Right lobe of liver (tissue), 6 donors: ENCODE measurements around the gene C15orf61. TPM values are rescaled to one million over a fixed set of nuclear protein-coding genes. Genes with fewer than 3 reads are reported as not detected.

Source experiments
- ATAC-seq, 4 donors: fragments of 200-7000 bp; cut with Tn5 transposase; one replicate each; pipeline ENCODE4 v1.9.1; 2020; ENCODE audit warnings: mild to moderate bottlenecking in 4 of 4, moderate library complexity in 4 of 4
- DNase-seq, 3 donors: peaks; one replicate each; pipeline ENCODE4 v3.0.0-alpha.2; 2020
- H3K27ac ChIP-seq, 3 donors: fragments of 200-600 bp; one replicate each; pipeline ENCODE4 v1.8.0; 2022
- H3K27me3 ChIP-seq, 2 donors: fragments of 200-600 bp; one replicate each; pipeline ENCODE4 v1.8.0; 2022
- H3K36me3 ChIP-seq, 4 donors: fragments of 200-600 bp; sonication (generic) in 1 of 4; one replicate each; pipeline versions ENCODE4 v1.5.1 to v1.8.0; 2017 to 2022; ENCODE audit warnings: control low read depth in 1 of 4
- H3K4me1 ChIP-seq, 4 donors: fragments of 200-600 bp; sonication (generic) in 1 of 4; one replicate each; pipeline versions ENCODE4 v1.5.1 to v1.8.0; 2017 to 2022; ENCODE audit warnings: control low read depth in 1 of 4
- H3K4me3 ChIP-seq, 3 donors: fragments of 200-600 bp; one replicate each; pipeline ENCODE4 v1.8.0; 2022
- H3K9me3 ChIP-seq, 4 donors: fragments of 200-600 bp; sonication (generic) in 1 of 4; one replicate each; pipeline versions ENCODE4 v1.5.1 to v1.8.0; 2017 to 2022; ENCODE audit warnings: control low read depth in 1 of 4
- CTCF ChIP-seq, 4 donors: fragments of 200-600 bp in 3 of 4; fragments of 450-650 bp in 1 of 4; IDR thresholded peaks; one replicate each; pipeline versions ENCODE4 v1.5.1 to v1.8.0; 2016 to 2022; ENCODE audit warnings: antibody characterized with exemption in 4 of 4, mild to moderate bottlenecking in 2 of 4
- POLR2A ChIP-seq: fragments of 450-650 bp; IDR thresholded peaks from one replicate; pipeline ENCODE4 v1.6.1; 2017; ENCODE audit warnings: antibody characterized with exemption, mild to moderate bottlenecking
- WGBS: methylation state at CpG from one replicate; pipeline ENCODE4 v1.1.6; 2018; ENCODE audit warnings: low coverage, low lambda C conversion rate; ENCODE audit not compliant: insufficient coverage; ENCODE audit errors: missing lambda C conversion rate; 5-methylcytosine and 5-hydroxymethylcytosine counted together
- intact Hi-C, 2 donors: fragments of 100-400 bp; cut with DNase I; formaldehyde crosslinking; loops; one replicate each; pipeline versions ENCODE4 v1.11.2 to v1.14.1; 2022
- total RNA-seq, 6 experiments: library from RNA; depleted of rRNA in 2 of 6; stranded (reverse); fragments of >200 nt in 2 of 6; fragmentation: NEBNext Ultra II Directional in 3 of 6; extraction: Animal tissue kit (Norgen Biotek cat#: 25700) in 3 of 6; gene quantifications; one replicate each; pipeline versions ENCODE4 v1.1.0 to v1.2.4, GENCODE V29; 2016 to 2023
- donor health status: DM: no; HTN: yes; CAD: no.
- donor health status: DM: no; HTN: no; CAD: no.
- donor health status: DM: no; HTN: no; CAD: no.
- donor health status: DM: no; HTN: yes; CAD: no.
- donor health status: DM: no; HTN: yes; CAD: no.

The C15orf61 gene
- total RNA-seq, 6 experiments from 2014 or later = 1.4 to 3.0 (median 2.3) TPM

- Histone ChIP-seq H3K27me3 (no peaks in the 10 kb centered on the region), H3K36me3 (no peaks in the 10 kb centered on the region), H3K27ac (peak overlapping the region; percentile 87 to 95 (median 94)), H3K4me3 (peak overlapping the region; percentile 86 to 92 (median 89)), H3K9me3 (no peaks in the 10 kb centered on the region), H3K4me1 (peaks cover 0 to 6% (median 2%) of the 10 kb centered on the region in 4 donors)
- DNase-seq = no peak
- intact Hi-C loops = no loop called here
- 7% methylated on average over 19 of the region's 24 CpGs for WGBS
- TF ChIP-seq POLR2A (no peak), CTCF (IDR thresholded peaks at IDR 0.05) (no peak)
- ATAC-seq = peak; percentile 26 to 63 (median 60)
Measured at GRCh38 chr15:67520321-67521028, 456 bp upstream of the C15orf61 start.

- H3K9me3 ChIP-seq = no peaks in the 10 kb centered on the region
- peaks cover 0 to 6% (median 2%) of the 10 kb centered on the region in 4 donors for H3K4me1 ChIP-seq
- 1% methylated on average over 12 of the region's 23 CpGs for WGBS
- no peak for DNase-seq
- no peaks in the 10 kb centered on the region for H3K36me3 ChIP-seq
- intact Hi-C loops = no loop called here
- ATAC-seq = peak; percentile 14 to 27 (median 18)
- H3K27me3 ChIP-seq = no peaks in the 10 kb centered on the region
- H3K27ac ChIP-seq = peak overlapping the region; percentile 87 to 95 (median 94)
- TF ChIP-seq POLR2A (no peak), CTCF (IDR thresholded peaks at IDR 0.05) (no peak)
- peak overlapping the region; percentile 86 to 92 (median 89) for H3K4me3 ChIP-seq
Measured at GRCh38 chr15:67521783-67522568, 1.0 kb downstream of the C15orf61 start.

- Histone ChIP-seq H3K9me3 (no peaks in the 10 kb centered on the region), H3K27ac (no peak overlapping the region), H3K36me3 (peaks cover 0 to 7% (median 0%) of the 10 kb centered on the region in 4 donors), H3K4me3 (no peak overlapping the region), H3K27me3 (no peaks in the 10 kb centered on the region), H3K4me1 (peaks cover 0 to 6% (median 2%) of the 10 kb centered on the region in 4 donors)
- ATAC-seq (no peak), DNase-seq (no peak)
- 80% methylated on average over 1 of the region's 1 CpG for WGBS
- TF ChIP-seq POLR2A (no peak), CTCF (IDR thresholded peaks at IDR 0.05) (no peak)
- intact Hi-C loops = no loop called here
Measured at GRCh38 chr15:67523330-67523729, 2.4 kb downstream of the C15orf61 start.

- Histone ChIP-seq H3K4me1 (peaks cover 0 to 6% (median 2%) of the 10 kb centered on the region in 4 donors), H3K27me3 (no peaks in the 10 kb centered on the region), H3K4me3 (no peak overlapping the region), H3K9me3 (no peaks in the 10 kb centered on the region), H3K27ac (no peak overlapping the region), H3K36me3 (peaks cover 0 to 7% (median 0%) of the 10 kb centered on the region in 4 donors)
- no peak for TF ChIP-seq CTCF (IDR thresholded peaks at IDR 0.05)
- no peak for TF ChIP-seq POLR2A
- no peak for ATAC-seq
- intact Hi-C loops = no loop called here
- no peak for DNase-seq
Measured at GRCh38 chr15:67524235-67524634, 3.3 kb downstream of the C15orf61 start.
